ENCODE measurements around the gene ACOXL.
A peak's percentile ranks its signal among the peaks of the same experiment; 100 is the strongest.

The ACOXL gene

DNA sequence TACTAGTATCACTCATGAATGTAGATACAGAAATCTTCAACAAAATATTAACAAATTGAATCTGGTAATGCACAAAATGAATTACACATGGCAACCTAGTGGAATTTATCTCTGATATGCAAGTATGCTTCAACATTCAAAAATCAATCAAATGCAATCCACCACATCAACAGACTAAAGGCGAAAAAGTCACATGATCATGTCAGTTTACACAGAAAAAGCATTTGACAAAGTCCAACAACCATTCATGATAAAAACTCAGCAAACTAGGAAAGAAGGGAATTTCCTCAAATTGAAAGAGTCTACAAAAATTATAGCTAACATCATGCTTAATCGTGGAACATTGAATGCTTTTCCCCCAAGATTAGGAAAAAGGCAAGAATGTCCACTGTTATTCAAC lies 237.8 kb downstream of the ACOXL start:
- in situ Hi-C loops (cut with MboI; ENCODE audit: low pct_unique_long_range_greater_than_20kb, low sequenced_read_pairs), result no loop called here
- no peak for DNase-seq

DNA sequence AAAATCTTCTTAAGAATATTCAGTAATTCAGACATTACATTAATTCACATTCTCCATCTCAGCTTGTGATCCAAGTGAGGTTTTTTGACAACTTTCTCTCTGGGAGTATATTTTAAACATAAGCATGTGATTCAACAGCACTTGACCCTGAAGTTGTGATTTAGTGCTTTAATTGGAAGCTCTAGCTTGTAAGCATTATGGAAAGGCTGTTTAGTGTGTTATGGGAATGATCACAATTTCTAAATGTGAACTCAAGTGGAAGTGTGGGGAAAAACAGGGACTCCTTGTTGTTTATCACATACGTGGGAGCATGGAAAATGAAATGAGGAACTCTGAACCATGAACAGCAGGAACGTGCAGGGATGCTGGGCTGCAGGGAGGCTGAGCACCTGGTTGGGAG lies 239.4 kb downstream of the ACOXL start:
- DNase-seq, result no peak
- in situ Hi-C loops (cut with MboI; ENCODE audit: low pct_unique_long_range_greater_than_20kb, low sequenced_read_pairs), result no loop called here

DNA sequence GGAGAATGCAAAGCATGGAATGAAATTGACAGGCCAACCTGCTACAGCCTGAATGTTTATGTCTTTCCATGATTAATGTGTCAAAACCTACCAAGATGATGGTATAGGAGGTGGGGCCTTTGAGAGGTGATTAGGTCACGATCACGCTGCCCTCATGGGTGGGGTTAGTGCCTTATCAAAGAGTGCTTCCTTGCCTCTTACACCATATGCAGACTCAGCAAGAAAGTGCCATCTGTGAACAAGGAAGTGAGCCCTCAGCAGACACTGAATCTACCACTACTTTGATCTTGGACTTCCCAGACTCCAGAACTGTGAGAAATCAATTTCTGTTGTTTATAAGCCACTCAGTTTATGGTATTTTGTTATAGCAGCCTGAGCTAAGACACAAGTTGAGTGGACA lies 240.9 kb downstream of the ACOXL start:
- in situ Hi-C loops (cut with MboI; ENCODE audit: low pct_unique_long_range_greater_than_20kb, low sequenced_read_pairs), result no loop called here
- DNase-seq, result no peak

DNA sequence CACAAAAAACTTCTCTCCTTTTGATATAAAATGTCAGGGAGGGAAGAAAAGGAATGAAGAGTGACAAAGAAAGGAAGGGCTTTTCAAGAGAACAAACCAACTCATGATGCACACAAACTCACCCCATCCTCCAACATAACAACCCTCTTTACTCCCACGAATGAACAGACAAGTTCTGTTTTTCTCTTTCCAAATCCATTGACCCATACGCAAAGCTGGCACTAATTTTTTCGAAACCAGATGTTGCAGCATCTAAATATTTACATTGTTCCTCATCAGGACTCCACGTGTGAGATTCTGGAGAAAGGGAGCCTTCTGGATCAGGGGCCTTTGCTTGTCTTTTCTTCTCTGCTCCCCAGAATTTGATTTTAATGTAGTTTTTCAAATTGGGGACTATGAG lies 245.0 kb downstream of the ACOXL start:
- DNase-seq, result no peak
- in situ Hi-C loops (cut with MboI; ENCODE audit: low pct_unique_long_range_greater_than_20kb, low sequenced_read_pairs), result no loop called here

DNA sequence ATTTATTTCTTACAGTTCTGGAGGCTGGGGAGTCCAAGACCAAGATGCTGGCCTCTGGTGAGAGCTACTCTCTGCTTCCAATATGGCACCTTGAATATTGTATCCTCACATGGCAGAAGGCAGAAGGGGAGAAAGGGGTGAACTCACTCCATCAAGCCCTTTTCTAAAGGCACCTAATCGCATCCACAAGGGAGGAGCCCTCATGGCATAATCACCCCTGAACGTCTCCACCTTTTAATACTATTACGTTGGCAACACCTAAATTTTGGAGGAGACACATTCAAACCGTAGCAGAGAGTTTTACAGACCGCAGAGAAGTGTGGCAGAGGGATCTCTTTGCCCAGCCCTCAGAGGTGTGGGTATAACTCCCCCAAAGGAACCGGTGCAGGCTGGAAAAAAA lies 245.8 kb downstream of the ACOXL start:
- in situ Hi-C loops (cut with MboI; ENCODE audit: low pct_unique_long_range_greater_than_20kb, low sequenced_read_pairs), result no loop called here
- no peak for DNase-seq

DNA sequence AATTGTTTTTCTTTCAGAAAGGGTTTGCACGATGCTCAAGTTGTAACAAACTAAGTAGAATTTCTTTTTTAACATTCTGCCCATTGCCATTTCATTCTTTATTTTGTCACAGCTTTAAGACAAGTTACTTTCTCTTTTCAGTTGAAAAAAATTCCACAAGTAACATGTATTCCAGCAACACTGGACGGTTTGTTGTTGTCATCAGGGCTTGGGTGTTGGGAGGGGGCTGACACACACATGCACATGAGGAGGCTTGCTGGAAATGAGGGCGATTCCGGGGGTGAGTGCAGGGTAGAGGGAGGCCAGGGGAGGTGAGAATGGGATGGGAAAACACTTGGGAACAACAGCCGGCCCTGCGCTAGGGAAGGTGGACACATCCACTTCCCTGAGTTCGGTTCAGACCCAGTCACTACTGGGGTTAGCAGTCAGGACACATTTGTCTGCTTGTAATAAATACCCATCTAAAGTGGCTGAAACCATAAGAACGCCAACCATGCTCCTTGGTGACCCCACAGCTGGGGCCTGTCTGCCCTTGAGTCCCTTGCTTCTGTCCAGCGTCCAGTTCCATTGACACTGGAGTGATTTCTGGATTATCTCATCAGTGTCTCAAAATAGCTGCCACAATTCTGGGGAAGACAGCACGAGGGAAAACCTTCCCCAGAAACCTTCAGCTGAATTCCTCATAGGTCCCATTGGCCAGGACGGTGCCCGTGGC lies 246.5 kb downstream of the ACOXL start:
- in situ Hi-C loops (cut with MboI; ENCODE audit: low pct_unique_long_range_greater_than_20kb, low sequenced_read_pairs), result no loop called here
- DNase-seq, result no peak

DNA sequence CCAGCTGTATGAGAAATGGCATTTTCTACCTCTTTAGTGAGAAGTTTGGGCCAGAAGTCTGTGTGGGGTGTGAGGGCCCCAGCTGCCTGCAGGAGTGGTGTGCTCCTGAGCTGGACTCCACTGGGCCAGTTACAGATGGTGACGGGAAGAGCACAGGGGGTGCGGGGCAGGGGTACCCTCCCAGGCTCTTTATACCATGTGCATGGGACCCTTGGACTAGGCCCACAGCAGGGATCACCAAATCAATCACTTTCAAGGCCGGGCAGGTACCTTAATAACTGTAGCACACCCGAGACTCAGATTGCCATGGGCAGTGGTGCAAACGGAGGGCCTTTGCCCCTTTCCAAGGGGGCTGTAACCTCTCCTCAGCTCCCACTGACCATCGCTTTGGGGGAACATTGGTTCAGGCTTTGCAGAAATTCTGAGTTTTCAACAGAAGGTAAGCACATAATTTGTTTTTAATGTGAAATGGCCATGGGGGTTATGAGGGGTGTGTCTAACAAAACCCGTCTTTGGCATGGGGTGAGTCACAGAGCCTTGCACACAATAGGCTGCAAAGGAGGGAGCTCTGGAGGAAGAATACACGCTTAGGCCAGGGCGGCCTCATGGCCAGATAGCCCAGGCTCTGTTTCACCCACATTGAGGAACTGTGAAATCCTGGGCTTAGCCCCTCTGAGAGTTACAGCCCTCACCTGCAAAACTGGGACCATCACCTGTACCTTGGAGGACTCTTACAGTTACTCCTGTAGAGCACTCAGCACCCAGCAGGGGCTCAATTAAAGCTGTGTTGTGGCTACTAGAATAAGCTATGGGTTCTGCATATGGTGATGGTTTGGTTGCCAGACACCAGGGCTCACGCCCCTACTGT lies 247.3 kb downstream of the ACOXL start:
- in situ Hi-C loops (cut with MboI; ENCODE audit: low pct_unique_long_range_greater_than_20kb, low sequenced_read_pairs), result no loop called here
- DNase-seq, result no peak

DNA sequence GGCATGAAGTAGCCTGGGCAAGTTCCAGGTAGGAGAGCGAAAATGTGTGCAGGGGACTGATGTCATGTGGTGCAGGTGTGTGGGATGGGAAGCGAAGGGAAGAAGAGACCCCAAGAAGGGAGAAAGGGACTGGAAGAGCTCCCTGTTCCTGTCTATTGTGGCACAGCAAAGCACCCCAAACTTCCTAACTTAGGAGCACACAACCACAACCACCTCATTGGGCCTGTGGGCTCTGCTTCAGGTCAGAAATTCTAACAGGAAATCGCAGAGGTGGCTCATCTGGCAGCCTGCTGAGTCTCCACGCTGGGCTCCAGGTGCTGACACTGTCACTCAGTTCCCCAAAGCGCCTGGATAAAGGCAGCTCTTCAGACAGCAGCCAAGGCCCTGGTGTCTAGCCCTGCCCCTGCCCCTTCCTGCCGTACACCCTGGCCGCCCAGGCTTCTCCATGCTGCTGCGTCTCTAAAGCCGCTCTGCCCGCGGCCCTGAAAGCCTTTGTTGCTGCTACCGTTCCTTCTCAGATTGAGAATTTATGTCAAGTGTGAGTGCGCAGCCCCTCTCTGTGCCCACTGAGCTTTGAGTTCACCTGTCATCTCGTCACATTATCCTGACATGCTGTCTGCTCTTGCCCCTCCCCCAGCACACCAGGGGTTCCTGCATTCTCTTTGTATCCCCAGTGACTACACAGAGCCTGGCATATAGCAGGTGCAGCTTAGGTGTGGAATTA lies 248.1 kb downstream of the ACOXL start:
- DNase-seq, result no peak
- in situ Hi-C loops (cut with MboI; ENCODE audit: low pct_unique_long_range_greater_than_20kb, low sequenced_read_pairs), result no loop called here

DNA sequence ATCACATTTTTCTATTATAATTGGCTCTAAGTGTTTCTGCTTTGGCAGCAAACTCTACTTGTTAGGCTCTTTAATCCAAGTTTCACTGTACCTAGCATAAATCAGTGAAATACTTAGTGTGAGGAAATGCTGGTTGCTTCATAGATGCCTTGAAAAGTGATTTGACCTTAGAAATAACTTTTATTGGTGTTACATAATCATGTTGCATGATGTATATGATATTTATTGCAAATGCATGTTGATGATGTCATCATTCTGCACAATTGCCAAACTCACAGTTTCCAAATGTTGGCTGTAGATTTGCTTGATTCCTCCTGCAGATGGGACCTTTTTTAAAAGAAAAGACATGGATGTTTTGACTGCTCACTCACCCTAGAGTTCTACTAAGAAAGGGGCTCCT lies 250.8 kb downstream of the ACOXL start:
- in situ Hi-C loops (cut with MboI; ENCODE audit: low pct_unique_long_range_greater_than_20kb, low sequenced_read_pairs), result no loop called here
- DNase-seq, result no peak

DNA sequence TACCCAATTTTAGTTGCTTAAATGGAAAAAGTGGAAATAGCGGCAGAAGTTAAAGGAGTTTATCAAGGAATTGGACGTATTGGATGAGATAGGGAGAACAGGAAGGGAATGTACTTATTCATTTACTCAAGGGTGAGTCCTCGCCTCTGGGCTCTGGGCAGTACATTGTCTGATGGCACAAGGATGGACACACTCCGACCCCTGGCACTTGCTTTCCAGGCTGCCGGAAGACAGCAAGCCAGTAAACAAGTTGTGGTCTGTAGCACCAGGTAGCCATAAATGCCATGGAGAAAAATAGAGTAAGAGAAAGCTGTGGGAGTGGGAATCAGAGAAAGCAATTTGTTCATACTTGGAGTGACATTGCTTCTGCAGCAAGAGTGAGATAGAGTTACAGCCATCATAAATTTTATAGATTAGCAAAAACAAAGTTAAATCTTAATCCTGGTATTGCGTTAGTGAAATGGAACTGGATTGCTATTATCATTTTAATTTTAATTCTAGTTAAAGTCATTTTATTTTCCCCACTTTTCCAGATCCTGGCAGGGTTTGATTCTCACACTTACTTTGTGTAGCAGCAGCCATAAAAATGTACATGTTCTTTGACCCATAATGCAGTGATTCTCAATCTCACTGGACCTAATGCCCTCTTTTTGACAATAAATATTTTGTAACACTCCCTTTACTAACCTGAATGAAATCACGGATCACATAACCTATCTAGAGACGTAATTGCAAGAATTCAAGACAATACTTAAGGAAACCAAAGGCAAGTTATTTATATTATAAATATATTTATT lies 252.5 kb downstream of the ACOXL start:
- in situ Hi-C loops (cut with MboI; ENCODE audit: low pct_unique_long_range_greater_than_20kb, low sequenced_read_pairs), result no loop called here
- DNase-seq, result no peak

DNA sequence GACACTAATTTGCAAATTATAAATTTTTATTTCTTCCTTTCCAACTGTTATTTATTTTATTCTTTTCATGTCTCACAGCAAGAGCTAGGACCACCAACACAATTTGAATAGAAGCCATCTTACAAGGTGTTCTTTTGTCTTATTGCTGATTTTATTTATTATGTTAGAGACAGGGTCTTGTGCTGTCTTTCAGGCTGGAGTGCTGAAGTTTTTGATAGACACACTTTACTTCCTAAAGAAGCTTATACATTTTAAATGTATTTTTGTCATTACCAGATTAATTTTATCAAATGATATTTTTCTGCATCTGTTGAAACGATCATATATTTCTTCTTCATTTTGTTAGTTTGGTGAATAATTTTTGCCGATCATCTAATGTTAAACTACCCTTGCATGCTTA lies 258.1 kb downstream of the ACOXL start:
- in situ Hi-C loops (cut with MboI; ENCODE audit: low pct_unique_long_range_greater_than_20kb, low sequenced_read_pairs), result no loop called here
- DNase-seq, result no peak

DNA sequence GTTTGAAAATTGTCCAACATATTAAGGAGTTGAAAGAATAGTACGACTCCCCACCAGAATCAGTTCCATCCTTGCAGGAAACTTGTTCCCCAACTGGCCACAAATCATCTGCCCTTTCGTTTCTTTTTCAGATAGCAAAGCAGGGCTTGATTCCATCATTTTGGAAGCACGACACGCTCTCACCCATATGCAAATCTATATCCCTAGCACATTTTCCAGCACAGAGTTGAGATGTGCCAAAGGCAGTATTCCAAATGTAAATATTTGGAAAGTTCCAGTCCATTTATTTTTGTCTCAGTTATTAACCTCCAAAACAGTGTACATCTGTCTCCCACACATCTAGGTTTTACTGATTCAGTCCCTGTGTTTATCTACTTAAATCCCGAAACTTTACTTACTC lies 259.5 kb downstream of the ACOXL start:
- no peak for DNase-seq
- in situ Hi-C loops (cut with MboI; ENCODE audit: low pct_unique_long_range_greater_than_20kb, low sequenced_read_pairs), result no loop called here

DNA sequence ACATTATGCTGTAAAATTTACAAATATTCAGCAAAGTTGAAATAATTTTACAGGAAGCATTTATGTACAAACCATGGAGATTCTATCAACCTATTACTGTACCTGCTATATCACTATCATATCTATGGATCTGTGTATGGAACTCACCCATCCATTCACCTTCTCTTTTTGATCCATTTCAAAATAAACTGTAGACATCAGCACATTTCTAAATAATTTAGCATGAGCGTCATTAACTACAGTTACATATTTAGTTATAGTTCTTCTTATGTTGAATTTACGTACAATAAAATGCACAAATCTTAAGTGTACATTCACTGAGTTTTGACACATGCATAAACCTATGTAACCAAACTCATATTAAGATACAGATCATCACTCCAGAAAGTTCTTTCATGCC lies 260.5 kb downstream of the ACOXL start:
- in situ Hi-C loops (cut with MboI; ENCODE audit: low pct_unique_long_range_greater_than_20kb, low sequenced_read_pairs), result no loop called here
- DNase-seq, result no peak

DNA sequence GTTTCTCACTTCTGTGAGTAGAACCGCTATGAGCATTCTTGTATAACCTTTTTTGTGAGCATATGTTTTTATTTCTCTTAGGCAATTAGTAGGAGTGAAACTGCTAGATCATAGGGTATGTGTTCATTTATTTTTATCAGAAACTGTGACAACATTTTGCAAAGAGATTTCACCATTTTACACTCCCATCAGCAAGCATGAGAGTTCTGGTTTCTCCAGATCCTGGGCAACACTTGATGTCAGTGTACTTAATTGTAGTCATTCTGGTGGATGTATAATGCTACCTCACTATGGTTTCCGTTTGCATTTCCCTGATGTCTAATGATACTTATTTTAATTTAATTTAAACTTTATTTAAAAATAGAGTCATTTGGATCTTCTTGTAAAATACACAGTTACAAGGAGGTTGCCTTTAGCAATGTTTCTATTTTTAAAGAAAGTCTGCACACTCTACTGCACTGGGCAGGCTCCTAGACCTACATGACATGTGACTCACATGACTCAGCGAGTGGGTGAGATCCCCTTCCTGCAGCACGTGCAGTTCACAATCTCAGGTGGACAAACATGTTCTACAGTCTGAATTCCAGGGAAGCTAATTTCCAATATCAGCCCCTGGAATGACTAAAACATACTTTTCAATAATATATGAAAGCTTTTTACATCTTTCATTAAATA lies 261.3 kb downstream of the ACOXL start:
- in situ Hi-C loops (cut with MboI; ENCODE audit: low pct_unique_long_range_greater_than_20kb, low sequenced_read_pairs), result no loop called here
- peak; percentile 3 for DNase-seq

DNA sequence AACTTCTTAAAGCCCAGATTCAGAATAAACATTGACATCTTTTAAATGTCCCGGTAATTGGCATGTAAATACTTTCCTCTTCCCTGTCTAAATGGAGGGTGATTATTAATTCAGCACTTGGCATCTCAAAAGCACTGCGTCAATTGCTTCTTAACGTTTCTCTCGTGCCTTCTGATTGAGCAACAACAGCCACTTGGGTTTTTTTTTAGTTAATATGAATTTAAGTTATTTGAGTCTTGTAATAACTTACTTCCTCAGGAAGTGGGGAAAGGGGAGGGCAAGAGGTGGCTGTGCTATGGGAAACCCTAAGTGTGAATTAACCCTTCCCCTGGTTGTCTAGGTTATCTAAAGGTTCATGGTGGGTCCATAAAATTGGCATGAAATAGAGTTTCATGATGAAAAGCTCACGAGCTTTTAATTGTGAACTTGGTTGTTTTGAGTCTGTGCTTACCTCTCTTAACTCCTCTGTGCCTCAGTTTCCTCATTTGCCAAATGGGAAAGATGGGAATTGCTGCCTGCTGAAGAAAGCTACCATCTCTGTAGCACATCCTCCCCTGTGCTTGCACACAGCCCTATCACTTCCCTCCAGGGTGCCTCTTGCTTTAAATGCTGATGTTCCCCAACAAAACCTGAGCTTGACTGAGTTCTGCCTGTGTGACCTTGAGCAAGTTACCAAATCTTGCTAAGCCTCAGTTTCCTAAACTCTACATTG lies 262.0 kb downstream of the ACOXL start:
- in situ Hi-C loops (cut with MboI; ENCODE audit: low pct_unique_long_range_greater_than_20kb, low sequenced_read_pairs), result no loop called here
- DNase-seq, result peak; percentile 76

DNA sequence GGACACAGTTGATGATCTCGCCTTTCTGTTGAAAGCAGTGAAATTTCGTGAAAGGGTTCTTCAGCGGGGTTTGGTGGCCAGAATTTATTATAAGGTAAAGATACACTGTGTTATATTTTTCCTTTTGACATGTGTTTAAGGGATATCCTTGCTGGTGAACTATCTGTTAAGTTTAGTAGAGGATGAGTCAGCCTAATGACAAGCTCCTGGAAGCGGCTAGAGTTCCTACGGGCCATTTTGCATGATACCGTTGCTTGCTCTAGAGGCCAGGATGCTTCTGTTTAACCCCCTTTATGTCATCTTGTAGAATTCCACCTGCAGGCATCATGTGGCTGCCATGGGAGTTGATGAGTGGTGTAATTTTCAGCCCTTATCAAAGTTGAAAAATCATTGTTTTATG lies 263.5 kb downstream of the ACOXL start:
- no peak for DNase-seq
- in situ Hi-C loops (cut with MboI; ENCODE audit: low pct_unique_long_range_greater_than_20kb, low sequenced_read_pairs), result no loop called here

DNA sequence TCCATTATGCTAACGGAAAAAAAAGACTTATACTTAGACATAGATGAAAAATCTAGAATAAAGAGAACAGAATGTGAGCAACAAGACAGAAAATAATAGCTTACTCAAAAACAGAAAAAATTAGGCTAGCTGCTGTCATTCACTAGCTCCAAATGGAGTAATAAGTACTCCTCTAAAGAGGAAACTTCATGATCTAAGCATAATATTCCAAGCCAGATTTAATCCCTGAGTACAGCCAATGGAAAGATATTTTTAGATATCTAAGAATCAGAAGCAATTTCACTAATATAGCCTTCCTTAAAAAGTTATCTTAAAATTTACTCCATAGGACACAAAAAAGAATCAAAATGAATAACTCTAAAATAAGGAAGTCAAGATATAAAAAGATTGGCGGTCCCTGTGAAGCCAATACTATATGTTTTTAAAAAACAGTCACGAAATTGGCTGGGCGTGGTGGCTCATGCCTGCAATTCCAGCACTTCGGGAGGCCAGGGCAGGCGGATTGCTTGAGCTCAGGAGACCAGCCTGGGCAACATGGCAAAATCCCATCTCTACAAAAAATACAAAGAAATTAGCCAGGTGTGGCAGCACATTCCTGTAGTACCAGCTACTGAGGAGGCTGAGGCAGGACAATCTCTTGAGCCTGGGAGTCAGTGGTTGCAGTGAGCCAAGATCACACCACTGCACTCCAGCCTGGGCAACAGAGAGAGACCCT lies 265.1 kb downstream of the ACOXL start:
- no peak for DNase-seq
- in situ Hi-C loops (cut with MboI; ENCODE audit: low pct_unique_long_range_greater_than_20kb, low sequenced_read_pairs), result no loop called here

DNA sequence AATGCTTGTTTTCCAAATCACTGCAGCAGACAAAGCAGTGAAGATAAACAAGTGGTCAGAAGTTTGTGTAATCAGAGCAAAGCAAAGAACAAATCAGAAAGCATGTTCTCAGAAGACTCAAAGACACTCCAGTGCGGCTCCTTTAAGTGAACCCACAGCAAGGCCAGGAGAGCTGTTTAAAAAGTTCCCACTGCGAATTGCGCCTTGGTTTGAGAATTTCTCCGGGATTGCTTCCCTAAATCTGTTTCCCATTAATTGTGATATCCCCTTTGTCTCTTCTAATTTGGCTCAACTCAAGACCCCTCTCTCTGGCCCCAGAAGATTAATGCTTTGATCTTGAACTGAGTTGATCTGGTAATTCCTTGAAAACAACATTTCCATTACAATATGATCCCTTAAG lies 265.9 kb downstream of the ACOXL start:
- no peak for DNase-seq
- in situ Hi-C loops (cut with MboI; ENCODE audit: low pct_unique_long_range_greater_than_20kb, low sequenced_read_pairs), result no loop called here

All from KBM-7 (cell line).